Skeletal muscle satellite cell (primary cell): ENCODE data around the gene UNC45A.

ENCODE experiments used
- H3K27me3 ChIP-seq: 2 replicates; pipeline ENCODE4 v1.7.0; 2013; ENCODE audit warnings: low read length; ENCODE audit not compliant: control insufficient read depth, insufficient read depth
- H3K36me3 ChIP-seq: 2 replicates; pipeline ENCODE4 v1.7.0; 2013; ENCODE audit warnings: mild to moderate bottlenecking, control low read depth, low read length; ENCODE audit not compliant: insufficient read depth
- H3K4me1 ChIP-seq: 2 replicates; pipeline ENCODE4 v1.7.0; 2013; ENCODE audit warnings: low read length; ENCODE audit not compliant: control insufficient read depth, insufficient read depth
- H3K4me2 ChIP-seq: 2 replicates; pipeline ENCODE4 v1.7.0; 2013; ENCODE audit warnings: mild to moderate bottlenecking, low read length
- H3K4me3 ChIP-seq: 2 replicates; pipeline ENCODE4 v1.7.0; 2013; ENCODE audit warnings: low read length
- H3K9ac ChIP-seq: 2 replicates; pipeline ENCODE4 v1.7.0; 2013; ENCODE audit warnings: mild to moderate bottlenecking, low read depth, low read length, moderate library complexity
- H3K9me3 ChIP-seq: replicated peaks from 2 replicates; pipeline ENCODE4 v1.7.0; 2013; ENCODE audit warnings: mild to moderate bottlenecking, control low read depth, low read length

The UNC45A gene

GRCh38 chr15:90960298-90961091 lies 25.4 kb downstream of the UNC45A start:
- Histone ChIP-seq H3K4me2 (no peak overlapping the region), H3K9ac (no peak overlapping the region)

GRCh38 chr15:90962021-90962420 lies 26.9 kb downstream of the UNC45A start:
- H3K4me1 ChIP-seq, result peaks cover 28% of the 10 kb centered on the region
- H3K27me3 ChIP-seq, result no peaks in the 10 kb centered on the region
- no peak overlapping the region for H3K4me3 ChIP-seq
- H3K4me2 ChIP-seq, result no peak overlapping the region
- peaks cover 46% of the 10 kb centered on the region for H3K36me3 ChIP-seq
- no peak overlapping the region for H3K9ac ChIP-seq
- no peaks in the 10 kb centered on the region for H3K9me3 ChIP-seq

More at GRCh38 chr15:90960298-90961091, 25.4 kb downstream of the UNC45A start:
- H3K4me3 ChIP-seq, result no peak overlapping the region
- H3K4me1 ChIP-seq, result peaks cover 38% of the 10 kb centered on the region
- H3K27me3 ChIP-seq, result no peaks in the 10 kb centered on the region
- peaks cover 35% of the 10 kb centered on the region for H3K36me3 ChIP-seq
- H3K9me3 ChIP-seq, result no peaks in the 10 kb centered on the region

- no peaks in the 10 kb centered on the region for H3K27me3 ChIP-seq
- peaks cover 65% of the 10 kb centered on the region for H3K36me3 ChIP-seq
- H3K9ac ChIP-seq, result no peak overlapping the region
- H3K4me3 ChIP-seq, result no peak overlapping the region
- no peak overlapping the region for H3K4me2 ChIP-seq
- H3K9me3 ChIP-seq, result no peaks in the 10 kb centered on the region
- no peaks in the 10 kb centered on the region for H3K4me1 ChIP-seq
Observed at GRCh38 chr15:90966262-90966661, 31.2 kb downstream of the UNC45A start.

DNA sequence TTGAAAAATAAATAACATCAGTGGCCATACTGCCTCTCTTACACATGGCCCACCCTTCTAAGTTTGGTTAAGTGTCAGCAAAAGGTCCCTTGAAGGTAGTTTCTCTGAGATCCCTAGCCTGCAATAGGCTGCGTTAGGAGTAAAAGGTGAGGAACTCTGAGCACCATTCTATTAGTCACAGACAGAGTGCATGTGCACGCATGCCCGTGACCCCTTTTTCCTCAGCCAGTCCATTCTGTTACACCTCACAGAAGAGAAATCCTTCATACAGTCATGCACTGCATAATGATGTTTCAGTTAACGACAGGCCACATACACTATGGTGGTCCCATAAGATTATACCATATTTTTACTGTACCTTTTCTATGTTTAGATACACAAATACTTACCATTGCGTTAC lies 32.1 kb downstream of the UNC45A start:
- no peaks in the 10 kb centered on the region for H3K4me1 ChIP-seq
- no peak overlapping the region for H3K4me2 ChIP-seq
- H3K9ac ChIP-seq, result no peak overlapping the region
- H3K36me3 ChIP-seq, result peaks cover 56% of the 10 kb centered on the region
- H3K4me3 ChIP-seq, result no peak overlapping the region
- no peaks in the 10 kb centered on the region for H3K27me3 ChIP-seq
- no peaks in the 10 kb centered on the region for H3K9me3 ChIP-seq

GRCh38 chr15:90968434-90968833 lies 33.3 kb downstream of the UNC45A start:
- Histone ChIP-seq H3K4me2 (no peak overlapping the region), H3K9me3 (no peaks in the 10 kb centered on the region), H3K4me3 (no peak overlapping the region), H3K9ac (no peak overlapping the region), H3K36me3 (peaks cover 47% of the 10 kb centered on the region), H3K27me3 (no peaks in the 10 kb centered on the region), H3K4me1 (no peaks in the 10 kb centered on the region)

GRCh38 chr15:90970274-90970673 lies 35.2 kb downstream of the UNC45A start:
- Histone ChIP-seq H3K4me3 (no peak overlapping the region), H3K27me3 (no peaks in the 10 kb centered on the region), H3K9me3 (no peaks in the 10 kb centered on the region), H3K4me2 (no peak overlapping the region), H3K36me3 (peaks cover 43% of the 10 kb centered on the region), H3K9ac (no peak overlapping the region), H3K4me1 (no peaks in the 10 kb centered on the region)

GRCh38 chr15:90972133-90972532 lies 37.0 kb downstream of the UNC45A start:
- no peak overlapping the region for H3K4me2 ChIP-seq

DNA sequence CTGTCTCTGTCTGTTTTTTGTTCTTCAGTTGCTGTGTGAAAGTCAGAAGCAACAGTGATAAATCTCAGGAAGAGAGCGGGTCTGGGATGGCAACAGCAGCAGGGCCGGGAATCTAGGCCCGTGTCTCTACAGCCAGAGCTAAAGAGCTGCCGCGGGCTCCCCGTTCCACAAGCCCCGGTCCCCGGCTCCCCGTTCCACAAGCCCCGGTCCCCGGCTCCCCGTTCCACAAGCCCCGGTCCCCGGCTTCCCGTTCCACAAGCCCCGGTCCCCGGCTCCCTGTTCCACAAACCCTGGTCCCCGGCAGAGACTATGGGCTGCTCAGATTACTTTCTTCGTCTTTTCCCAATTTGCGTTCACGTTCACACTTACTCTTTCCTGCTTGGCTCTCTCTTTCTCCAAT lies 39.1 kb downstream of the UNC45A start:
- H3K4me3 ChIP-seq, result no peak overlapping the region
- H3K9ac ChIP-seq, result no peak overlapping the region
- H3K4me2 ChIP-seq, result no peak overlapping the region
- H3K4me1 ChIP-seq, result no peaks in the 10 kb centered on the region
- H3K27me3 ChIP-seq, result no peaks in the 10 kb centered on the region
- H3K9me3 ChIP-seq, result no peaks in the 10 kb centered on the region
- peaks cover 45% of the 10 kb centered on the region for H3K36me3 ChIP-seq

More at GRCh38 chr15:90972133-90972532, 37.0 kb downstream of the UNC45A start:
- Histone ChIP-seq H3K9ac (no peak overlapping the region), H3K9me3 (no peaks in the 10 kb centered on the region), H3K36me3 (peaks cover 48% of the 10 kb centered on the region), H3K4me1 (no peaks in the 10 kb centered on the region), H3K4me3 (no peak overlapping the region), H3K27me3 (no peaks in the 10 kb centered on the region)

GRCh38 chr15:90979582-90979981 lies 44.5 kb downstream of the UNC45A start:
- peaks cover 59% of the 10 kb centered on the region for H3K36me3 ChIP-seq
- no peaks in the 10 kb centered on the region for H3K9me3 ChIP-seq
- no peak overlapping the region for H3K4me3 ChIP-seq
- no peaks in the 10 kb centered on the region for H3K27me3 ChIP-seq
- H3K4me1 ChIP-seq, result no peaks in the 10 kb centered on the region
- no peak overlapping the region for H3K9ac ChIP-seq
- H3K4me2 ChIP-seq, result no peak overlapping the region

- Histone ChIP-seq H3K27me3 (no peaks in the 10 kb centered on the region), H3K9ac (no peak overlapping the region), H3K4me2 (no peak overlapping the region), H3K36me3 (peaks cover 44% of the 10 kb centered on the region), H3K4me3 (no peak overlapping the region), H3K4me1 (no peaks in the 10 kb centered on the region), H3K9me3 (no peaks in the 10 kb centered on the region)
Observed at GRCh38 chr15:90981681-90982080, 46.6 kb downstream of the UNC45A start.

- Histone ChIP-seq H3K36me3 (peaks cover 40% of the 10 kb centered on the region), H3K27me3 (no peaks in the 10 kb centered on the region), H3K4me2 (no peak overlapping the region), H3K9ac (no peak overlapping the region), H3K4me3 (no peak overlapping the region), H3K4me1 (no peaks in the 10 kb centered on the region), H3K9me3 (no peaks in the 10 kb centered on the region)
Observed at GRCh38 chr15:90982135-90982534, 47.0 kb downstream of the UNC45A start.
